Measurements from ENCODE around the gene TMEM120B. TPM values are rescaled to one million over a fixed set of nuclear protein-coding genes. Genes with fewer than 3 reads are reported as not detected.

TMEM120B gene
- total and polyA plus RNA-seq, 2 of the 4 experiments (the other 2 are of a cell fraction) = 10.6 to 18.4 TPM

GRCh38 chr12:121776190-121777098 is 63.9 kb downstream of the TMEM120B start:
- Histone ChIP-seq H3K4me2 (ENCODE audit: low read depth, low read length) (no peak overlapping the region), H3K4me1 (ENCODE audit: control insufficient read depth, insufficient read depth, low read length) (peaks cover 3% of the 10 kb centered on the region), H4K20me1 (ENCODE audit: insufficient read depth, low read length) (0 out of 2 replicates have a peak, but pooled peaks cover 3% of the 10 kb centered on the region), H2AFZ (replicated peaks; ENCODE audit: low read length, poor library complexity) (peak overlapping the region; percentile 73), H3K27me3 (ENCODE audit: control insufficient read depth, insufficient read depth, low read length) (no peaks in the 10 kb centered on the region), H3K79me1 (ENCODE audit: low read depth in 1 of 2, low read length in 2 of 2) (peaks cover 0 to 10% of the 10 kb centered on the region in 2 experiments; a peak in 1 of 4 replicates), H4K8ac (ENCODE audit: low read depth in 2 of 2, low read length in 2 of 2) (no peak overlapping the region), H4K5ac (ENCODE audit: low read depth, low read length) (no peak overlapping the region), H3K36me3 (ENCODE audit: control insufficient read depth, insufficient read depth, low read length) (peaks cover 11% of the 10 kb centered on the region; the same call in 1 of the 2 replicates), H3K4me3 (ENCODE audit: insufficient read depth, low read depth, low read length) (no peak overlapping the region), H3K9ac (ENCODE audit: low read depth, low read length) (no peak overlapping the region), H3K18ac (ENCODE audit: low read depth, low read length) (no peak overlapping the region), H2AK5ac (ENCODE audit: low read depth, low read length) (peak overlapping the region; percentile 44; the same call in 1 of the 2 replicates), H2BK15ac (ENCODE audit: low read depth, low read length) (no peak overlapping the region), H3K9me1 (ENCODE audit: insufficient read depth, low read length) (no peaks in the 10 kb centered on the region), H3K9me3 (ENCODE audit: control insufficient read depth, insufficient read depth, low read length) (no peaks in the 10 kb centered on the region), H2AK9ac (replicated peaks; ENCODE audit: low read depth, low read length, poor library complexity) (peak overlapping the region; percentile 25), H3K4ac (ENCODE audit: low read depth, low read length) (no peak overlapping the region), H3K14ac (replicated peaks; ENCODE audit: low read depth, low read length) (no peak overlapping the region), H3K23ac (ENCODE audit: low read depth, low read length) (no peak overlapping the region), H2BK20ac (ENCODE audit: low read depth, low read length) (no peak overlapping the region), H3K27ac (ENCODE audit: insufficient read depth, low read length) (no peak overlapping the region), H4K91ac (ENCODE audit: insufficient read depth, low read depth, low read length) (no peak overlapping the region), H2BK120ac (ENCODE audit: low read depth, low read length) (no peak overlapping the region), H2BK5ac (ENCODE audit: low read depth, low read length, poor library complexity, severe bottlenecking) (no peak overlapping the region), H3K56ac (ENCODE audit: extremely low read depth, insufficient read depth, low read length) (no peak overlapping the region)
- POLR2A ChIA-PET (ENCODE audit: unreplicated experiment) = no interaction called here
- intact Hi-C loops (cut with micrococcal nuclease) (loop anchor here (1.0 kb wide), 3 partner anchors 18 to 112 kb away; partner anchors contain the start of gene PSMD9), in situ Hi-C loops (cut with MboI; ENCODE audit: low sequenced_read_pairs) (no loop called here), dilution Hi-C loops (cut with HindIII; ENCODE audit: low sequenced_read_pairs, unreplicated experiment) (no loop called here)
- 17% methylated on average over 8 of the region's 24 CpGs; no CpG with 5 or more reads in 1 of the 2 experiments for WGBS, 2 experiments (ENCODE audit: extremely low coverage in 2 of 2, insufficient read length in 1 of 2)
- DNase-seq = peak; percentile 44
- ATAC-seq (ENCODE audit: low read depth) = peak; percentile 77
- CTCF ChIA-PET = interaction anchor here (0.8 to 1.0 kb wide), 4 partner anchors 11 to 76 kb away, joined by 4 to 7 read pairs (median 4); partner anchors contain the start of gene RHOF
- no TSS peak for BruUV-seq (replicated peaks)
- no peak for TF ChIP-seq POLR2A (IDR thresholded peaks at IDR 0.05; ENCODE audit: low read depth, low read length)
- no peak for TF ChIP-seq ELK1 (IDR thresholded peaks at IDR 0.05; ENCODE audit: borderline replicate concordance, low read depth, low read length)
- peak; percentile 79 for TF ChIP-seq SMC3 (IDR thresholded peaks at IDR 0.05; ENCODE audit: low read depth, low read length)
- TF ChIP-seq CTCF (conservative IDR thresholded peaks at IDR 0.05; ENCODE audit: low read depth, low read length) = peak; percentile 76
- peak; percentile 65 for TF ChIP-seq RAD21 (IDR thresholded peaks at IDR 0.05; ENCODE audit: low read length)
- TF ChIP-seq MAZ (IDR thresholded peaks at IDR 0.05; ENCODE audit: borderline replicate concordance, low read depth, low read length) = peak; percentile 60; the same call in 1 of the 2 replicates

Data from IMR-90 (cell line).